ENCODE results near the gene PACC1.

DNA sequence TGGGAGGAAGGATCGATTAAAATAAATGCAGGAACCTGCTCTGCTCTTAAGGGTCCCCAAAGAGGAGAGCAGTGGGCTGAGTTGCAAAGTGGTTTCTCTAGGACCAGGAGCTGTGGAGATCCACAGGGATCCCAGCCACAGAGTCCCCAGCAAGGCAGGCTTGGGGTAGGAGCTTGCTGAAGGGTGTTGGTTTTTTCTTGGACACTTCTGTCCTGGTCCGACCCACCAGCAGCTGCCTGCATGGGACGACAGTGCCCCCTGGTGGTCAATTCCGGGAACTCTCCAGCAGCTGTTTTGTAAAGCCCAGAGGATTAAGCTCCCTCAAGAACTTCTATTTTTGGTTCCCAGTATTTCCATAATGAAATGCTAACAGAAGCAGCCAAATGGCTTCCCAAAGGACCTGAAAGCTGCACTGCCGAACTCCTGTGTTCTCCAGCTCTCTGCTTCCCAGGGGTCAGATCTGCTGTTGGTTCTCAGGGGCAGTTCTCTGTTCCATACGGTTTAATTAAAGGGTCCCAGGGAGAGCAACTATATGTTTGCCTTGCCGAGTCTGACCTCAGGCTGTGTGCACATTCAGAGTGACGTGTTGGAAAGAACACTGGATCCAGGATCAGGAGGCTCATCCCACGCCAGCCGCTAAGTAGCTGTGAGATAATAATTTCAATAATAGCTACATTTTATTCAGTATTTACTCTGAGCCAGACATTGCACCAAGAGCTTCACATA is 41.3 kb upstream of the PACC1 start:
- TF ChIP-seq EZH2 (IDR thresholded peaks at IDR 0.05) (no peak), POLR2A (IDR thresholded peaks at IDR 0.05; ENCODE audit: borderline replicate concordance, extremely low read depth, insufficient read depth, insufficient read length) (no peak)
- TF ChIP-seq, protein P1, sequence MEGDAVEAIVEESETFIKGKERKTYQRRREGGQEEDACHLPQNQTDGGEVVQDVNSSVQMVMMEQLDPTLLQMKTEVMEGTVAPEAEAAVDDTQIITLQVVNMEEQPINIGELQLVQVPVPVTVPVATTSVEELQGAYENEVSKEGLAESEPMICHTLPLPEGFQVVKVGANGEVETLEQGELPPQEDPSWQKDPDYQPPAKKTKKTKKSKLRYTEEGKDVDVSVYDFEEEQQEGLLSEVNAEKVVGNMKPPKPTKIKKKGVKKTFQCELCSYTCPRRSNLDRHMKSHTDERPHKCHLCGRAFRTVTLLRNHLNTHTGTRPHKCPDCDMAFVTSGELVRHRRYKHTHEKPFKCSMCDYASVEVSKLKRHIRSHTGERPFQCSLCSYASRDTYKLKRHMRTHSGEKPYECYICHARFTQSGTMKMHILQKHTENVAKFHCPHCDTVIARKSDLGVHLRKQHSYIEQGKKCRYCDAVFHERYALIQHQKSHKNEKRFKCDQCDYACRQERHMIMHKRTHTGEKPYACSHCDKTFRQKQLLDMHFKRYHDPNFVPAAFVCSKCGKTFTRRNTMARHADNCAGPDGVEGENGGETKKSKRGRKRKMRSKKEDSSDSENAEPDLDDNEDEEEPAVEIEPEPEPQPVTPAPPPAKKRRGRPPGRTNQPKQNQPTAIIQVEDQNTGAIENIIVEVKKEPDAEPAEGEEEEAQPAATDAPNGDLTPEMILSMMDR (IDR thresholded peaks at IDR 0.05 in 2 of 3, conservative IDR thresholded peaks at IDR 0.05 in 1 of 3; ENCODE audit: borderline replicate concordance in 1 of 3, insufficient read depth in 1 of 3, low read depth in 2 of 3, low read length in 2 of 3), result peak; percentile 92 to 98 (median 95)
- TF ChIP-seq, protein P2, sequence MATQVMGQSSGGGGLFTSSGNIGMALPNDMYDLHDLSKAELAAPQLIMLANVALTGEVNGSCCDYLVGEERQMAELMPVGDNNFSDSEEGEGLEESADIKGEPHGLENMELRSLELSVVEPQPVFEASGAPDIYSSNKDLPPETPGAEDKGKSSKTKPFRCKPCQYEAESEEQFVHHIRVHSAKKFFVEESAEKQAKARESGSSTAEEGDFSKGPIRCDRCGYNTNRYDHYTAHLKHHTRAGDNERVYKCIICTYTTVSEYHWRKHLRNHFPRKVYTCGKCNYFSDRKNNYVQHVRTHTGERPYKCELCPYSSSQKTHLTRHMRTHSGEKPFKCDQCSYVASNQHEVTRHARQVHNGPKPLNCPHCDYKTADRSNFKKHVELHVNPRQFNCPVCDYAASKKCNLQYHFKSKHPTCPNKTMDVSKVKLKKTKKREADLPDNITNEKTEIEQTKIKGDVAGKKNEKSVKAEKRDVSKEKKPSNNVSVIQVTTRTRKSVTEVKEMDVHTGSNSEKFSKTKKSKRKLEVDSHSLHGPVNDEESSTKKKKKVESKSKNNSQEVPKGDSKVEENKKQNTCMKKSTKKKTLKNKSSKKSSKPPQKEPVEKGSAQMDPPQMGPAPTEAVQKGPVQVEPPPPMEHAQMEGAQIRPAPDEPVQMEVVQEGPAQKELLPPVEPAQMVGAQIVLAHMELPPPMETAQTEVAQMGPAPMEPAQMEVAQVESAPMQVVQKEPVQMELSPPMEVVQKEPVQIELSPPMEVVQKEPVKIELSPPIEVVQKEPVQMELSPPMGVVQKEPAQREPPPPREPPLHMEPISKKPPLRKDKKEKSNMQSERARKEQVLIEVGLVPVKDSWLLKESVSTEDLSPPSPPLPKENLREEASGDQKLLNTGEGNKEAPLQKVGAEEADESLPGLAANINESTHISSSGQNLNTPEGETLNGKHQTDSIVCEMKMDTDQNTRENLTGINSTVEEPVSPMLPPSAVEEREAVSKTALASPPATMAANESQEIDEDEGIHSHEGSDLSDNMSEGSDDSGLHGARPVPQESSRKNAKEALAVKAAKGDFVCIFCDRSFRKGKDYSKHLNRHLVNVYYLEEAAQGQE (IDR thresholded peaks at IDR 0.05; ENCODE audit: low read depth), result no peak

Measured in HCT116 (cell line).